BLaER1 treated with 17β-estradiol and CSF1 and Interleukin-3, amounts not matched to agents 10 nM and 100 nM (cell line): ENCODE data around the gene C1orf87.

Experiments
- H3K27ac ChIP-seq, 11 experiments: shearing (Covaris generic); formaldehyde crosslinking; 2 replicates each; pipeline ENCODE4 v1.8.1; 2022
- H3K27me3 ChIP-seq, 11 experiments: shearing (Covaris generic); formaldehyde crosslinking; 2 replicates each; pipeline ENCODE4 v1.8.1; 2022
- H3K36me3 ChIP-seq, 11 experiments: shearing (Covaris generic); formaldehyde crosslinking; 2 replicates each; pipeline ENCODE4 v1.8.1; 2022
- H3K4me1 ChIP-seq, 10 experiments: shearing (Covaris generic); formaldehyde crosslinking; 2 replicates each; pipeline ENCODE4 v1.8.1; 2022
- H3K4me2 ChIP-seq, 11 experiments: shearing (Covaris generic); formaldehyde crosslinking; 2 replicates each; pipeline ENCODE4 v1.8.1; 2022
- H3K4me3 ChIP-seq, 10 experiments: shearing (Covaris generic); formaldehyde crosslinking; 2 replicates each; pipeline ENCODE4 v1.8.1; 2022
- H3K9ac ChIP-seq, 11 experiments: shearing (Covaris generic); formaldehyde crosslinking; 2 replicates each; pipeline ENCODE4 v1.8.1; 2022
- H3K9me3 ChIP-seq, 11 experiments: shearing (Covaris generic); formaldehyde crosslinking; replicated peaks in 1 of 11; 2 replicates each; pipeline ENCODE4 v1.8.1; 2022
- H4K20me1 ChIP-seq, 11 experiments: shearing (Covaris generic); formaldehyde crosslinking; 2 replicates each; pipeline ENCODE4 v1.8.1; 2022
- Cebpa-rat ChIP-seq, 11 experiments: shearing (Covaris generic); IDR thresholded peaks; 2 replicates each; pipeline ENCODE4 v1.8.1; 2022

The C1orf87 gene

DNA sequence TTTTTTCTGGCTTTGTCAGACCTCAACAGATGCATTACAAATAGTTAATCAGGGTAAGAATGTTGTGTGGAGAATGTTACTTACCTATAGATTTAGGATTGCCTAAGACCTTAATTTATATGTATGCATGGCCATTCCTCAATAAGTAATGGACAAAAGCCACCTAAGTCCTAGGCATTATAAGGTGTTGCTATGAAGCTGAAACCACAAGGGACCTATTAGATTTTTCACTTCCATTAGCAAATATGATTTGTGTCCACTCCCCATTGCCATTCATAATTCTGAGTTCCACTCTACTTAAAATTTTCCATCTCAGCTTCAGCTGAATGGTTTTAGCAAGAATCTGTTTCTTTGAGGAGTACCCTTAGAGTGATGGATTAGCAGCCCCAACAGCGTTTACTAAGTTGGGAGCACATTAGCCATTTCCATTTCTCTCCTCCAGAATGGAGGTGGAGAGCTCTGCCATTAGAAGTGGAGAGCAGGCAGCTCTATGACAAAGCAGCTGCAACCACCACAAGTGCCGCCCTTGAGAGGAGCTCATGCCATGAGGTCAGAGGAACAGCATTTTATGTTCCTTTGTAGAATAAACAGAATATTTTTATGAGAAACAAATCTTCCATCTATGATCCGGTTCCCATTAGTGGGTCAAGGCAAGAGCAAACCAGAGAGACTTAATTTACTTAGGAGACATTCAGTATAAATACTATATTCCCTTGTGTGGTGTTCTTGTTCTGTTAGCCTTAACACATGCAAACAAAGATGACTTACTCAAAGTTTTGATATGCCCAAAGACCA lies 28.9 kb upstream of the C1orf87 start:
- no peaks in the 10 kb centered on the region for H3K36me3 ChIP-seq
- H3K9me3 ChIP-seq = peaks cover 0 to 11% (median 0%) of the 10 kb centered on the region in 11 experiments; a peak in 1 of 22 replicates
- no peak overlapping the region for H3K27ac ChIP-seq
- no peak overlapping the region for H3K4me2 ChIP-seq
- H3K4me3 ChIP-seq = no peak overlapping the region
- TF ChIP-seq Cebpa-rat (IDR thresholded peaks at IDR 0.05) = no peak
- H3K9ac ChIP-seq = no peak overlapping the region
- H3K4me1 ChIP-seq = no peaks in the 10 kb centered on the region
- H4K20me1 ChIP-seq = no peaks in the 10 kb centered on the region
- H3K27me3 ChIP-seq = no peaks in the 10 kb centered on the region

DNA sequence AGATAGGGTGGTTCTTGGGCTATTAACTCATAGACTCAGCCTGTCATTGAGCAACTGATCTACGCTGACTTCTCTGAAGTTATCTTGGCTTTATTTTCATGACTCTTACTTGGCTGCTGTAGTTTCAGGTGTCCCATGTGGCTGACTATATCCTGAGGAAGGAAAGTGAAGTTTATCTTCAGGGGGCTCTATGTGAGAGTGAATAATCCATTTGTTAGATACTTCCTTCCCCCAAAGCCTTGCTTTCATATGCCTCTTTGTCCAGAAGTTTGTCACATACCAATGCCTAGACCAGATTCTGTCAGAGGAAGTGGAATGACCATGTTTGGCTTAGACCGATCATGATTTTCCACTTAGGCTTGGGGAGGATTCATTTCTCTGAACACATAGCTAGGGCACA lies 27.9 kb upstream of the C1orf87 start:
- H3K4me1 ChIP-seq = no peaks in the 10 kb centered on the region
- H3K36me3 ChIP-seq = no peaks in the 10 kb centered on the region
- TF ChIP-seq Cebpa-rat (IDR thresholded peaks at IDR 0.05) = no peak
- no peaks in the 10 kb centered on the region for H4K20me1 ChIP-seq
- peaks cover 0 to 11% (median 0%) of the 10 kb centered on the region in 11 experiments; a peak in 1 of 22 replicates for H3K9me3 ChIP-seq
- no peak overlapping the region for H3K4me3 ChIP-seq
- no peak overlapping the region for H3K4me2 ChIP-seq
- H3K27me3 ChIP-seq = no peaks in the 10 kb centered on the region
- H3K27ac ChIP-seq = no peak overlapping the region
- H3K9ac ChIP-seq = no peak overlapping the region

DNA sequence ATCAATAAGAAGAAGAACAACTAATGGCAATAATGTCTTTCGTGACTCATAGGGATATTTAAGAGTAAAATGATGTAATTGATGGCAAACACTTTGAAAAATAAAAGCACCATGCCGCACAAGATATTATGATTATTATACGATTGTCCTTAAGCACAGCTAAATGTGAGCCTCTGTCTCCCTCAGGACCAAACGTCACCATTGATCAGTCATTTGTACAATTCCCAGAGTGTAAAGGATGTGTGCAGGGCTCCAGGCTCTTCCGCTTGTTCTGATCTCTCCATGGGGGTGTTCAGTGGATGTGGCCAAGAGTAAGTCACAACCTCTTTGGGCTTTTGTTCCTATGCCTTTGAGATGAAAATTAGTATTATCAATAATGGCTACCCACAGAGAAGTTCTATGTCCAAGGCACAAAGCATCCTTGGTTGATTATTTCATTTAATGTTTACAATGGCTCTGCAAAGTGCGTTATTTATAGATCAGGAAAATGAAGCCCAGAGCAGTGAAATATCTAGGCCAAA lies 17.7 kb upstream of the C1orf87 start:
- no peak overlapping the region for H3K4me3 ChIP-seq
- no peaks in the 10 kb centered on the region for H3K4me1 ChIP-seq
- H3K36me3 ChIP-seq = no peaks in the 10 kb centered on the region
- no peak for TF ChIP-seq Cebpa-rat (IDR thresholded peaks at IDR 0.05)
- no peak overlapping the region for H3K9ac ChIP-seq
- no peaks in the 10 kb centered on the region for H3K9me3 ChIP-seq
- H3K27me3 ChIP-seq = no peaks in the 10 kb centered on the region
- no peaks in the 10 kb centered on the region for H4K20me1 ChIP-seq
- H3K4me2 ChIP-seq = no peak overlapping the region
- no peak overlapping the region for H3K27ac ChIP-seq

DNA sequence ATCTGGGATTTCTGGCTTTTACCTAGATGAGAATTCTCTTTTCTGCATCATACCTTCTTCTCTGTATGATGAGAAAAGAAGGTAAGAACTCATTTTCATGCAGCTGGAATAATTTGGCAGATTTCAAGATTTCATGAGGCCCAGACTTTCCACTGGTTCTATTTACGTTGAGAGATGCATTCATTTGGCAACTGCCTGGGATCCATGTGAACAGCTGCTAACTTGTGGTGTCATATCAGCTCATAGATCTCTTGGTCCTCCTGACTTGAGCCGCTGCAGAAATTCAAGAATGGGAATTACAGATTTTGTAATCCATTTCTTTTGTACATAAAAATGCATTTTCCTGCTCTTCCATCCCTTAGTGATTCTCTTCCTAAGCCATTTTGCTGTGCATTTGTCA lies 17.1 kb upstream of the C1orf87 start:
- no peak overlapping the region for H3K4me3 ChIP-seq
- H3K27ac ChIP-seq = no peak overlapping the region
- no peaks in the 10 kb centered on the region for H4K20me1 ChIP-seq
- H3K36me3 ChIP-seq = no peaks in the 10 kb centered on the region
- no peaks in the 10 kb centered on the region for H3K27me3 ChIP-seq
- H3K4me1 ChIP-seq = no peaks in the 10 kb centered on the region
- H3K9ac ChIP-seq = no peak overlapping the region
- no peak overlapping the region for H3K4me2 ChIP-seq
- H3K9me3 ChIP-seq = no peaks in the 10 kb centered on the region
- no peak for TF ChIP-seq Cebpa-rat (IDR thresholded peaks at IDR 0.05)

DNA sequence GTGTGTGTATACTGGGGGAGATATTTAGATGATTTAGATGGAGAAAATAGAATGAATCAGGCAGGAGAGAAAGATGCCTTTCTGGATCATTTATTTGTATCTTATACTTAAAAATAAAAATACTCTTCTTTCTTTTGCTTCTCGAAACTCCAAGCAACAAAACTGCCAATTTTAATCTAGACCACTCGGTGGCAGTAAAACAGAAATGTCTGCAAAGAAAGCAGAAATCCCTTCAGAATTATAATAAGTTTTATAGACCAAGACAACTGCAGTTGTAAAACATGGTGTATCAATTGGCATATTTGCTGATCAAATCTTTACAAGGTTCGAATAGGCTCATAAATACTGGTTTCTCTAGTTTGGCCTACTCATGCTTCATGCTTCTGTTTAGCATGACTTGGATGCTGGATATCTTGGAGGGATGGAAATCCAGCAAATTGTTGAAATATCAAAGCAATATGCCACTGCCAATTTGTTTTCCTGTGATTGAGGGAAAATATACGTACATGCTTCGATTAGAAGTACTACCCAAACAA lies 15.1 kb upstream of the C1orf87 start:
- Histone ChIP-seq H3K4me2 (no peak overlapping the region), H3K4me1 (peaks cover 0 to 3% (median 0%) of the 10 kb centered on the region in 10 experiments; a peak in 3 of 20 replicates), H3K27me3 (no peaks in the 10 kb centered on the region), H3K9ac (no peak overlapping the region), H3K36me3 (no peaks in the 10 kb centered on the region), H3K27ac (no peak overlapping the region), H3K9me3 (no peaks in the 10 kb centered on the region), H3K4me3 (no peak overlapping the region), H4K20me1 (no peaks in the 10 kb centered on the region)
- TF ChIP-seq Cebpa-rat (IDR thresholded peaks at IDR 0.05) = no peak

DNA sequence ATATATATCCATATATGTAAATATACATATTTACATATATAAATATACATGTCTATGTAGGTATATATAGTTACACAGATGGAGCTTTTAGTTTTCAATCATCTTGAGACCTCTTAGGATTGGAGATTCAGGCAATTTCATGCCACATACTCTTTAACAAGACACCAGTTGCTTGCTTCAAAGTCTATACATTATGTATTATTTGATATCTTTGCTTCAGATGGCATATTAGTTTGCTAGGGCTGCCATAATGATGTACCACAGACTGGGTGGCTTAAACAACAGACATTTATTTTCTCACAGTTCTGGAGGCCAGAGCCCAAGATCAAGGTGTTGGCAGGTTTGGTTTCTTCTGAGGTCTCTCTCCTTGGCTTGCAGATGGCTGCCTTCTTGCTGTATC lies 14.1 kb upstream of the C1orf87 start:
- no peak for TF ChIP-seq Cebpa-rat (IDR thresholded peaks at IDR 0.05)
- no peaks in the 10 kb centered on the region for H3K27me3 ChIP-seq

DNA sequence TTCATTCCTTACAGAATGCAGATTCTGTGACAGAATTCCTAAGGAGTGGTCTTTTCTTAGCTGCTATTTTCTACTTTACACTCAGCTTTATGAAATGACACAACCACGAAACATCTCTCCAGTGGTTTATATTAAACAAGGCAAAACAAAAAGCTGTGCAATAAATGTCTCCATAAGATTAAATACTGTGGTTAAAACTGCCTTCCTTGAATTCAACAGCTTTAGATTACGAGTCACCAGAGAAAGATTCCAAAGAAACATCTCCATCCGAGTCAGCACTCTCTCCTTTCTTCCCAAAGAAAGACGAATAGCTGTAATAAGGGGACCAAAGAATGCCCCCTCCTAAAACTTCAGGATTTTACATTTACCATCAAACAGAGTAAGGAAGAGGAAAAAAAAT lies 4.6 kb upstream of the C1orf87 start:
- no peaks in the 10 kb centered on the region for H4K20me1 ChIP-seq
- no peak for TF ChIP-seq Cebpa-rat (IDR thresholded peaks at IDR 0.05)
- no peak overlapping the region for H3K4me2 ChIP-seq
- H3K27me3 ChIP-seq = no peaks in the 10 kb centered on the region
- H3K9me3 ChIP-seq = peaks cover 0 to 7% (median 0%) of the 10 kb centered on the region in 11 experiments; a peak in 5 of 22 replicates
- H3K36me3 ChIP-seq = no peaks in the 10 kb centered on the region
- no peak overlapping the region for H3K27ac ChIP-seq
- H3K9ac ChIP-seq = no peak overlapping the region
- no peak overlapping the region for H3K4me3 ChIP-seq
- H3K4me1 ChIP-seq = peaks cover 0 to 2% (median 0%) of the 10 kb centered on the region in 10 experiments; a peak in 2 of 20 replicates

More for the DNA sequence above, 14.1 kb upstream of the C1orf87 start:
- no peak overlapping the region for H3K4me3 ChIP-seq
- no peaks in the 10 kb centered on the region for H4K20me1 ChIP-seq
- H3K9ac ChIP-seq = no peak overlapping the region
- no peaks in the 10 kb centered on the region for H3K9me3 ChIP-seq
- no peak overlapping the region for H3K4me2 ChIP-seq
- H3K27ac ChIP-seq = no peak overlapping the region
- H3K4me1 ChIP-seq = peaks cover 0 to 9% (median 0%) of the 10 kb centered on the region in 10 experiments; a peak in 3 of 20 replicates
- no peaks in the 10 kb centered on the region for H3K36me3 ChIP-seq

DNA sequence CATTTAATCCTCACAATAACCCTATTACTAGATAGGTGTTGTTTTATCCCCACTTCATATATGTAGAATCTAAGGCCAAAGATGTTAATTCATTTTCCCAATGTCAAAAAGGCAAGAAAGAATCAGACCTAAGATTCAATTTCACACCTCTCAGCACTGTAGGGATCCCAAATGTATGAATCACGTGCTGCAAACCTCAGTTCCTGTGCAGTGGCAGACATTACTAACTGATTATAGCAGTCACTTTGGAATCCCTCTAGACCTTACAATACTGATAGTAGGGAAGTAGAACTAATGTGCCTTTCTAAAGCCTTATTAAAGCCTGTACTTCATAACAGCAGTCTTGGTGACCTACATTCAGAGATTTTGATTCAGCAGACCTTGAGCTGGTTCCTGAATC lies 2.3 kb downstream of the C1orf87 start:
- no peak for TF ChIP-seq Cebpa-rat (IDR thresholded peaks at IDR 0.05)
- Histone ChIP-seq H3K4me2 (no peak overlapping the region), H4K20me1 (no peaks in the 10 kb centered on the region), H3K27ac (no peak overlapping the region), H3K4me3 (no peak overlapping the region), H3K9ac (no peak overlapping the region), H3K9me3 (peaks cover 0 to 7% (median 0%) of the 10 kb centered on the region in 11 experiments; a peak in 4 of 22 replicates), H3K4me1 (no peaks in the 10 kb centered on the region), H3K36me3 (no peaks in the 10 kb centered on the region), H3K27me3 (no peaks in the 10 kb centered on the region)

DNA sequence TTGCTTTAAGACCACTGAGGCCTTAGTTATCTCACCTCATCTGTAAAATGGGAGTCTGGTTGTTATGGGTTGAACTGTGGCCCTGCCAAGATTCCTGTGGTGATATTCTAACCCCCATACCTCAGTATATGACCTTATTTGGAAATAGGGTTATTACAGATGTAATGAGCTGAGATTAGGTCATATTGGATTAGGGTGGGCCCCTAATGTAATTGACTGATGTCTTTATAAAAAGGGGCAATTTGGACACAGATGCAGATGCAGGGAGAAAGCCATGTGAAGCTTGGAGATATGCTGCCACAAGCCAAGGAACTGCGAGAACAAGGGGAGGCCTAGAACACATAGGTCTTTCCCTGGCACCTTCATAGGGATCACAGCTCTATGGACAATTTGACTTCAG lies 3.9 kb downstream of the C1orf87 start:
- H3K4me3 ChIP-seq = no peak overlapping the region
- no peak for TF ChIP-seq Cebpa-rat (IDR thresholded peaks at IDR 0.05)

More for the DNA sequence above, 3.9 kb downstream of the C1orf87 start:
- no peak overlapping the region for H3K4me2 ChIP-seq
- H3K9me3 ChIP-seq = peaks cover 0 to 7% (median 0%) of the 10 kb centered on the region in 11 experiments; a peak in 4 of 22 replicates
- no peaks in the 10 kb centered on the region for H3K27me3 ChIP-seq
- H3K27ac ChIP-seq = no peak overlapping the region
- H3K36me3 ChIP-seq = no peaks in the 10 kb centered on the region
- no peaks in the 10 kb centered on the region for H4K20me1 ChIP-seq
- H3K9ac ChIP-seq = no peak overlapping the region
- no peaks in the 10 kb centered on the region for H3K4me1 ChIP-seq
